CD4-positive, alpha-beta T cell treated with Interleukin-4 for 1 hour (primary cell): ENCODE data around the gene KBTBD13.
"Not testable (repeated sequence)": the region's sequence is repeated elsewhere in the genome, so short reads cannot be mapped to it uniquely, and the experiment has no call there.

Experiments used
- DNase-seq, 2 donors: peaks; one replicate each; pipeline ENCODE4 v3.0.0-alpha.2; 2020 to 2022

Gene KBTBD13

DNA sequence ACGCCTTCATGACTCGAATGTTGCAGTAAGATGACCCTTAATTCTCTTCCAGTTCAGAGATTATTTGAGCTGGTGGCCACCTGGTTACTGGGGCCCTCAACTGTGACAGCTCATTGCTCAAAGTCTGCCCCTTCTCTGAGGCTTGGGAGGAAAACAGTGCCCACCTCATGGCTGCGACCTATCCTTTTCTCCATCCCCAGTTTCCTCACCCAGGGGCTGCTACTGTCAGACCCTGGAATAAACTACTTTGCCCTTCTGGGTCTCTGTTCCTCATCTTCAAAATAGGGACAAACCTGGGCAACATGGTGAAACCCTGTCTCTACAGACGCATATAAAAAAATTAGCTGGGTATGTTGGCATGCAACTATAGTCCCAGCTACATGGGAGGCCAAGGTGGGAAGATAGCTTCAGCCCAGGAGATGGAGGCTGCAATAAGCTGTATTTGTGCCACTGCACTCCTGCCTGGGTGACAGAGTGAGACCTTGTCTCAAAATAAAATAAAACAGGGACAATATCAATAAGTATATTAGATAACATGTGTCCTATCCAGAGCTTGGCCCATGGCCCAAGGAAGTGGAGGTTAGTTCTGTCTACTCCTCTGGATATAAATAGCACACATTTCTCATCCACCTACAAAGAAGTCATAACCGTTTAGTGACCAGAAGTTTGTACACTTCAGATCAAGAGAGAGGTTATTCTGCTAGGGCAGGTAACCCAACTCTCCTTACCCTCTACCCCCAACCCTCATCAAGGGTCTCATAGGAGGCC lies 6.6 kb upstream of the KBTBD13 start:
- DNase-seq, result no peak

GRCh38 chr15:65071381-65071811 lies 5.2 kb upstream of the KBTBD13 start:
- no peak for DNase-seq

- no peak for DNase-seq
These were observed 4.5 kb upstream of the KBTBD13 start for GRCh38 chr15:65072027-65072426.

DNA sequence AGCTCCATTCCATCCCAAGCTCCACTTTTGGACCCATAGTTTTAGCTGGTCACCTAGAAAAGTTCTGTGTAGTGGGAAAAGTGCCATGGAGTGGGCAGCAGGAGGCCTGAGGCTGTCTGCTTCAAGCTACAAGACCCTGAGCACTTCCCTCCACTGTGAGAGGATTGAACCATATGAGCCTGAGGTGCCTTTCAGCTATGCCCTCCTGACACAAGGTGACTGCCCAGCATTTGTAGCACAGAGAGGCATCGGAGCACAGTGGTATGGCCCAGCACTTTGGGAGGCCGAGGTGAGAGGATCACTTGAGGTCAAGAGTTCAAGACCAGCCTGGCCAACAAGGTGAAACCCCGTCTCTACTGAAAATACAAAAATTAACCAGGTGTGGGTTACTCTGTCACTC lies 3.9 kb upstream of the KBTBD13 start:
- DNase-seq, result no peak

DNA sequence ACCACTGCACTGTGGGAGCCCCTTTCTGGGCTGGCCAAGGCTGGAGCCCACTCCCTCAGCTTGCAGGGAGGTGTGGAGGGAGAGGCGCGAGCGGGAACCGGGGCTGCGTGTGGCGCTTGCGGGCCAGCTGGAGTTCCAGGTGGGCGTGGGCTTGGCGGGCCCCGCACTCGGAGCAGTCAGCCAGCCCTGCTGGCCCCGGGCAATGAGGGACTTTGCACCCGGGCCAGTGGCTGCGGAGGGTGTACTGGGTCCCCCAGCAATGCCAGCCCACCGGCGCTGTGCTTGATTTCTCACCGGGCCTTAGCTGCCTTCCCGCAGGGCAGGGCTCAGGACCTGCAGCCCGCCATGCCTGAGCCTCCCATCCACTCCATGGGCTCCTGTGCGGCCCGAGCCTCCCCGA lies 1.6 kb upstream of the KBTBD13 start:
- not testable (repeated sequence) for DNase-seq

GRCh38 chr15:65075607-65076395 lies 745 bp upstream of the KBTBD13 start:
- not testable (repeated sequence) for DNase-seq

DNA sequence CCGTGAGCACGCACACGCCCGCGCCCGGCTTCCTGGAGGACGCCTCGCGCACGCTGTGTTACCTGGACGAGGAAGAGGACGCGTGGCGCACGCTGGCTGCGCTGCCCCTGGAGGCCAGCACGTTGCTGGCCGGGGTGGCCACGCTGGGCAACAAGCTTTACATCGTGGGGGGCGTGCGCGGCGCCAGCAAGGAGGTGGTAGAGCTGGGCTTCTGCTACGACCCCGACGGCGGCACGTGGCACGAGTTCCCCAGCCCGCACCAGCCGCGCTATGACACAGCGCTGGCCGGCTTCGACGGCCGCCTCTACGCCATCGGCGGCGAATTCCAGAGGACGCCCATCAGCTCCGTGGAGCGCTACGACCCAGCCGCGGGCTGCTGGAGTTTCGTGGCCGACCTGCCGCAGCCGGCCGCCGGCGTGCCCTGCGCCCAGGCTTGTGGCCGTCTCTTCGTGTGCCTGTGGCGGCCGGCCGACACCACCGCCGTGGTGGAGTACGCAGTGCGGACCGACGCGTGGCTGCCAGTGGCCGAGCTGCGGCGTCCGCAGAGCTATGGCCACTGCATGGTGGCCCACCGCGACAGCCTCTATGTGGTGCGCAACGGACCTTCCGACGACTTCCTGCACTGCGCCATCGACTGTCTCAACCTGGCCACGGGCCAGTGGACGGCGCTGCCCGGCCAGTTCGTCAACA lies 890 bp downstream of the KBTBD13 start:
- no peak for DNase-seq

DNA sequence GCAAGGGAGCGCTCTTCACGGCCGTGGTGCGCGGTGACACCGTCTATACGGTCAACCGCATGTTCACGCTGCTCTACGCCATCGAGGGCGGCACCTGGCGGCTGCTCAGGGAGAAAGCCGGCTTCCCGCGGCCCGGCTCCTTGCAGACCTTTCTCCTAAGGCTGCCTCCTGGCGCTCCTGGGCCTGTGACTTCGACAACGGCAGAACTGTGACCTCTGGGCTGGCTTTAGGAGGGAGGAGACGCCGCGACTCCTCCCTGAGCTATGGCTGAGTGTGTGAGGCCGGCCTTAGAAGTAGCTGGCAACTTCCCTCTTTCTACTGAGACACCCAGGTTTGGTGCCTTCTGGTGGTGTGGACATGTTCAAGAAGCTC lies 1.4 kb downstream of the KBTBD13 start:
- peak; percentile 21 to 34 for DNase-seq

GRCh38 chr15:65079580-65079979 lies 3.0 kb downstream of the KBTBD13 start:
- no peak for DNase-seq

- no peak for DNase-seq
These were observed 4.7 kb downstream of the KBTBD13 start for GRCh38 chr15:65081270-65081669.

DNA sequence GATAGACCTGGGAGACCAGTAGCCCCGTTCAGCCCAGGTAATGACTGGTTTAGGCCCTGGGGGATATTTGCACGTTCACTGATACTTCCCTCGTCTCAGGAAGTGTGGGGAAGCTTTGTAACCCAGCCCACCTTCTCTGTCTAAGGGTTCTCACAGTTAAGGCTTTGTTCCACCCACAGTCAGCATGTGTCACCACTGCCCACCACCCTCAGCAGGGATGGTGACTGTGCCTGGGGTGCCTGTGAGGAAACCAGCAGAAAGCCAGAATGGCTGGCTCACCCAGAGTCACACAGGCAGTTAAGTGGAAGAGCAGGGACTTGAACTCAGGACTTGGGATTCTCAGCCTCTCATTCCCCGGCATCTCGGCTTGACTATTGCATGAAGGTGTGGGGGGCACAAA lies 5.2 kb downstream of the KBTBD13 start:
- no peak for DNase-seq

- no peak for DNase-seq
These were observed 5.9 kb downstream of the KBTBD13 start for GRCh38 chr15:65082303-65082953.

DNA sequence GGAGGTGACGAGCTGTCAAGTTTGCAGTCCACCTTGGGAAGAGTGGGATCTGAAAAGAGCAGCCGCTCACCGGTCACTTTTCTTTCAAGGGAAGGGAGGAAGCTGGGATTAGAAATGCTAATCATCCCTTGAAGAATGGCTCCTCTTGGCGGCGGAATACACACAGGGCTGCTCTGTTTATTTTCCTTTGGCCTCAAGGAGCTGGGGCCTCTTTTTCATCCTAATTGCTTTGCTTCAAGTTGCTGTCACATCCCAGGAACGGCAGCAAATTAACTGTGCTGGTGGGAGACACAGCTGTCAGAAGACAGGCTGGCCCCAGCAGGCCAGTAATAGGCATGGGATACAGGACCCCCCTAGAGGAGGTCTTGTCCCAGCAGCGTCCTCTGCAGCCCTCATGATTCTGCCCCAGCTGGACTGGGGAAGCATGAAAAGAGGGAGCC lies 6.7 kb downstream of the KBTBD13 start:
- no peak for DNase-seq

DNA sequence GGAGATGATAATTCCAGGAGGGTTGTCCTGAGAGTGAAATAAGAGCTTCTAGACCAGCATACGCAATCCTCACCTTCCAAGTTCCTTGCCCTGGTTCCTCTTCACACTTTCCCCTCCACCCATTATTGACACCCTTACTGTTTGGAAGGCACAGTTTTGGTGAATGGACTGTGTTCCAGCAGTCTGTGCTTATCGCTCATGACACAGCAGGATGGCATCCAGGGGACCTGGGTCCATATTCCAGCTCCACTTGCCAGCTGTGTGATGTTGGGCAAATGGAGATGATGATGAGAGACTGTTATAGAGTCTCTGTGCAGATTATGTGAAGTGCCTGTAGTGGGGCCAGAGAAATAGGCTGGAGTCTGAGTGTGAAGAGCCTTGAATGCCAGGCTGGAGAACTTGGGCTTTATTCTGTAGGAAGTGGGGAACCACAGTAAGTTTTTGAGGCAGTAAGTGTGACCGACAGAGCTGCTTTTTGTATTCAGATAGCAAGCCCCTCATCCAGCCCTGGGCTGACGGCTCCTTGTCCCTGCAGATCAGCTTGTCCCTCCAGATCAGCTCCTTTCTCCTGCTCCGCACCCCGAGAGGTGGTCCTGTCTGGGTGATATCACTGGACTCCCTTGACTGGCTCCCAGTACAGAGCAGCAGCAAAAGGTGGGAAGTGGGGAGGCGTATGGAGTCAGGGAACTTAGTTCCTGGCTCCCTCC lies 8.1 kb downstream of the KBTBD13 start:
- DNase-seq, result no peak

GRCh38 chr15:65085207-65085753 lies 8.7 kb downstream of the KBTBD13 start:
- DNase-seq, result no peak

DNA sequence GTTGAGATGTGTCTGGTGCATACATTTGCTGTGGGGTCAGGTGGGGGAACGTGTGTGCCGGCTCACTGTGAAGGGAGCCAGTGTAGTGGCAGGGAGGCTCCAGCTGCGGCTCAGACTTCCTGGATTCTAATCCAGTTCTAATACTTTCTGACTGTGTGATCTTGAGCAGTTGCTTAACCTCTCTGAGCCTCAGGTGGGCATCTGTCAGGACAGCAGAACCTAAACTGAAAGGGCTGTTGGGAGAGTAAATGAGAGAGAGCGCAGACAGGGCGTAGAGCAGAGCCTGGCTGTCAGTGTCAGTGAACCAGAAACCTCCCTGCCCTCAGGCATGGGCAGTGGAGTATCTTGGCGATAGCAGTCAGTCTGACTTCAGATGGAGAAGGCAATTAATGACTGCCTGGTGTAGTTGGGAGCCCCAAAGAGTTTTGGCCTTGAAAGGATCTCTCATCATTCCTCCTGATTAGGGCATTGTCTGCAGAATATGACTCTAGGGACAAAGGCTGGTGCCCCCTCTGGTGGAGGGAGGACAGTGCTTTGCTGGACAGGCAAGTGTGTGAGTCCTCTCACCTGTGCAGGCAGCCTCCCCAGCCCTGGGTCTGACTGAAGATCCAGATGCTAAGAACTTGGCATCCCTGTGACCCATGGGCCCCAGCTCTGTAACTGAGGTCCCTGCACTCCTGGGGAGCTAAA lies 9.6 kb downstream of the KBTBD13 start:
- no peak for DNase-seq

GRCh38 chr15:65086680-65087111 lies 10.2 kb downstream of the KBTBD13 start:
- DNase-seq, result no peak

- DNase-seq, result no peak
These were observed 10.9 kb downstream of the KBTBD13 start for GRCh38 chr15:65087411-65087810.

DNA sequence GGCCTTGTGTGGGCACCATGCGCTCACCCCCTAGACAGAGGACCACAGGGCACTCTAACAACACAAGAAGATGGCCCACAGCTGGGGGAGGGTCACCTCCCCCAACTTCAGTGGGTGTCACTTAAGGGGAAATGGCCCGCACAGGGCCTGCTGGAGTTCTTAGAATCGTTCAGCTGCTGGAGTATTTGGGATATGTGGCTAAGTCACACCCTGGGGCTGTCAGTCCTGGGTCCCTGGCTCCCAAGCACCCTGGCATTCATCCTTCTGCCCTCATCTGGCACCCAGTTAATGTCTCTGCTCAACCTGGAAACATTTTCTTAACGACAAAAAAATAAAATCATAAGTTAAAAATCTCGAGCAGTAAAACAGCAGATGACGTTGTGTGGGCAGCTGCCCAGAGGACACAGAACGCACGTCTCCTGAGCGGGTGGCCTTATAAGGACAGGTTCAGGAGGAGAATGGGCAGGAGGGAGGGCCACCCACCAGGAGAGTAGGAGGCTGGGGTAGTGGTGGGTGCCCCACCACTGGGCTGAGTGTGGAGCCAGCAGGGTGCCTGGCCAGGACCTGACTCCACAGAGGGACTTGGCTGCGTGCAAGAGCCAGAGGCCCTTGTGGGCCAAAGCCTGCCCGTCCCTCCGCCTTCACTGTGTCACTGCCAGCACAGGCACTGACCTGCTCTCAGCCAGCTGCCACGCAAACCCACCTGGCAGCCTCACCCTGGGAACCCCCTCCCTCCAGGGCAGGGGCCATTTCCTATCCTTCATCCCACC lies 11.5 kb downstream of the KBTBD13 start:
- DNase-seq, result no peak

GRCh38 chr15:65088643-65089021 lies 12.1 kb downstream of the KBTBD13 start:
- DNase-seq, result no peak
